Endothelial cell of umbilical vein (primary cell): ENCODE results near the gene ELOVL6. TPM values are rescaled to one million over a fixed set of nuclear protein-coding genes. Genes with fewer than 3 reads are reported as not detected.

Experiments used
- BruUV-seq: library from RNA; stranded (reverse); fragments of 400-500 nt; replicated peaks from 2 replicates; lab custom pipeline; 2021; lab: Mats Ljungman, UMichigan
- CTCF ChIA-PET: fragments of 300-600, 350-600 bp; sonication (Branson Sonifier 250); formaldehyde crosslinking; loops from one replicate; lab custom pipeline; 2021; ENCODE audit warnings: antibody characterized with exemption, inconsistent platforms; lab: Charles Lee
- POLR2A ChIA-PET: fragments of 300-600, 350-600 bp; sonication (Branson Sonifier 250); formaldehyde crosslinking; loops from one replicate; lab custom pipeline; 2021; ENCODE audit warnings: antibody characterized with exemption, inconsistent platforms; lab: Charles Lee
- DNase-seq: peaks from one replicate; pipeline ENCODE4 v3.0.0-alpha.2; 2011; ENCODE audit warnings: low read depth, low spot score
- FAIRE-seq: peaks from 2 replicates; lab custom pipeline; 2011; peaks lifted over from hg19 to GRCh38; lab: Jason Lieb, UNC
- H2AFZ ChIP-seq: 2 replicates; pipeline ENCODE4 v1.6.0; 2012; ENCODE audit warnings: low read depth, low read length, control low read depth, inconsistent platforms
- H3K27ac ChIP-seq: 2 replicates; pipeline ENCODE4 v1.5.1; 2011; ENCODE audit warnings: low read depth, mild to moderate bottlenecking, control low read depth, low read length, moderate library complexity; ENCODE audit not compliant: insufficient read depth
- H3K27me3 ChIP-seq, 2 experiments: 2 replicates each; pipeline versions ENCODE4 v1.6.0 to v1.6.1; 2011; ENCODE audit warnings: low read length in 2 of 2, mixed read lengths in 1 of 2; ENCODE audit not compliant: control insufficient read depth in 2 of 2, insufficient read depth in 2 of 2
- H3K36me3 ChIP-seq, 2 experiments: 2 replicates in 1 of 2; 3 replicates in 1 of 2; pipeline ENCODE4 v1.5.1; 2011; ENCODE audit warnings: low read length in 2 of 2, mild to moderate bottlenecking in 1 of 2, moderate library complexity in 1 of 2; ENCODE audit not compliant: control insufficient read depth in 2 of 2, insufficient read depth in 2 of 2; ENCODE audit errors: extremely low read depth in 1 of 2
- H3K4me1 ChIP-seq: 3 replicates; pipeline ENCODE4 v1.5.1; 2011; ENCODE audit warnings: mild to moderate bottlenecking, low read length; ENCODE audit not compliant: control insufficient read depth, insufficient read depth; ENCODE audit errors: extremely low read depth
- H3K4me2 ChIP-seq: 2 replicates; pipeline ENCODE4 v1.6.1; 2011; ENCODE audit warnings: low read length, control low read depth, mixed read lengths; ENCODE audit not compliant: insufficient read depth
- H3K4me3 ChIP-seq, 3 experiments: fragments of 200-600 bp in 1 of 3; sonication (generic), shearing (Covaris generic) in 1 of 3; replicated peaks in 1 of 3; 2 replicates each; pipeline ENCODE4 v1.5.1; 2011 to 2016; ENCODE audit warnings: control low read depth in 3 of 3, low read length in 3 of 3, mild to moderate bottlenecking in 2 of 3, inconsistent platforms in 1 of 3, low read depth in 1 of 3, moderate library complexity in 1 of 3; ENCODE audit not compliant: insufficient read depth in 1 of 3
- H3K79me2 ChIP-seq: 2 replicates; pipeline ENCODE4 v1.6.0; 2012; ENCODE audit warnings: low read length, inconsistent platforms; ENCODE audit not compliant: control insufficient read depth, insufficient read depth
- H3K9ac ChIP-seq: replicated peaks from 2 replicates; pipeline ENCODE3; 2011; ENCODE audit warnings: low read length, control low read depth; ENCODE audit not compliant: insufficient read depth; ENCODE audit errors: extremely low read depth
- H3K9me1 ChIP-seq: replicated peaks from 3 replicates; pipeline ENCODE4 v1.6.0; 2011; ENCODE audit warnings: mild to moderate bottlenecking, low read length; ENCODE audit not compliant: control insufficient read depth, insufficient read depth; ENCODE audit errors: extremely low read depth
- H3K9me3 ChIP-seq: replicated peaks from 2 replicates; pipeline ENCODE4 v1.5.1; 2012; ENCODE audit warnings: low read length, inconsistent platforms; ENCODE audit not compliant: control insufficient read depth, insufficient read depth
- H4K20me1 ChIP-seq: replicated peaks from 2 replicates; pipeline ENCODE3; 2011; ENCODE audit warnings: mild to moderate bottlenecking, low read length; ENCODE audit not compliant: control insufficient read depth, insufficient read depth; ENCODE audit errors: extremely low read depth
- EZH2 ChIP-seq: IDR thresholded peaks from 2 replicates; pipeline ENCODE4 v1.6.1; 2012; ENCODE audit warnings: borderline replicate concordance, low read depth, mild to moderate bottlenecking, moderate library complexity, low read length, inconsistent platforms; ENCODE audit not compliant: severe bottlenecking
- FOS ChIP-seq: IDR thresholded peaks from 2 replicates; pipeline ENCODE4 v1.6.1; 2011; ENCODE audit warnings: mild to moderate bottlenecking, low read length, moderate library complexity, borderline replicate concordance; ENCODE audit not compliant: insufficient read depth
- GATA2 ChIP-seq: IDR thresholded peaks from 2 replicates; pipeline ENCODE4 v1.7.0; 2011; ENCODE audit warnings: low read depth, mild to moderate bottlenecking, moderate library complexity, mixed read lengths, low read length; ENCODE audit not compliant: insufficient read length, insufficient read depth
- JUN ChIP-seq: IDR thresholded peaks from 2 replicates; pipeline ENCODE4 v1.6.1; 2011; ENCODE audit warnings: borderline replicate concordance, low read depth; ENCODE audit not compliant: insufficient read length, insufficient read depth
- MYC ChIP-seq: IDR thresholded peaks from one replicate; pipeline ENCODE4 v1.6.1; 2011; ENCODE audit warnings: mild to moderate bottlenecking, low read depth, low read length
- POLR2A ChIP-seq: IDR thresholded peaks from 2 replicates; pipeline ENCODE4 v1.6.1; 2012; ENCODE audit warnings: low read depth, mild to moderate bottlenecking, control low read depth, low read length
- POLR2AphosphoS5 ChIP-seq: IDR thresholded peaks from 2 replicates; pipeline ENCODE4 v1.6.1; 2012; ENCODE audit warnings: low read depth, mild to moderate bottlenecking, control low read depth, low read length, moderate library complexity; ENCODE audit not compliant: insufficient read depth
- dilution Hi-C: fragments of 300-500 bp; cut with MboI; formaldehyde crosslinking; loops from one replicate; pipeline ENCODE4 v1.15.0; 2019; ENCODE audit warnings: low sequenced_read_pairs; ENCODE audit not compliant: extremely low pct_ligation_motif_present
- intact Hi-C: fragments of 100-400 bp; cut with micrococcal nuclease; formaldehyde crosslinking; loops from one replicate; pipeline ENCODE4 v1.10.0; 2022
- polyA plus RNA-seq, 4 experiments: library from polyadenylated mRNA; depleted of rRNA in 3 of 4; stranded (reverse) in 3 of 4; unstranded in 1 of 4; fragments of >200 nt; gene quantifications; 2 replicates each; pipeline versions ENCODE4 v1.2.1 to v1.2.3, GENCODE V29; 2011 to 2012; ENCODE audit warnings: missing spikeins in 1 of 4
- total RNA-seq: library from RNA; stranded (reverse); gene quantifications from 2 replicates; pipeline ENCODE4 v1.2.3, GENCODE V29; 2021
- TF ChIP-seq, protein P1 (sequence below): IDR thresholded peaks from 2 replicates; pipeline ENCODE4 v1.6.1; 2011; ENCODE audit not compliant: insufficient read depth, insufficient read length
- TF ChIP-seq, protein P2 (sequence below), 2 donors: IDR thresholded peaks; 1 replicate in 1 of 2; 2 replicates in 1 of 2; pipeline ENCODE4 v1.5.1; 2011; ENCODE audit warnings: low read length in 2 of 2, mild to moderate bottlenecking in 2 of 2, moderate library complexity in 2 of 2, control low read depth in 1 of 2, inconsistent platforms in 1 of 2, low read depth in 1 of 2; ENCODE audit not compliant: insufficient read depth in 1 of 2; ENCODE audit errors: extremely low read depth in 1 of 2

The ELOVL6 gene
- total and polyA plus RNA-seq, 2 donors (not counting 3 experiments of a cell fraction or from before 2014, with no cell fraction given) = 6.4 to 26.1 TPM

DNA sequence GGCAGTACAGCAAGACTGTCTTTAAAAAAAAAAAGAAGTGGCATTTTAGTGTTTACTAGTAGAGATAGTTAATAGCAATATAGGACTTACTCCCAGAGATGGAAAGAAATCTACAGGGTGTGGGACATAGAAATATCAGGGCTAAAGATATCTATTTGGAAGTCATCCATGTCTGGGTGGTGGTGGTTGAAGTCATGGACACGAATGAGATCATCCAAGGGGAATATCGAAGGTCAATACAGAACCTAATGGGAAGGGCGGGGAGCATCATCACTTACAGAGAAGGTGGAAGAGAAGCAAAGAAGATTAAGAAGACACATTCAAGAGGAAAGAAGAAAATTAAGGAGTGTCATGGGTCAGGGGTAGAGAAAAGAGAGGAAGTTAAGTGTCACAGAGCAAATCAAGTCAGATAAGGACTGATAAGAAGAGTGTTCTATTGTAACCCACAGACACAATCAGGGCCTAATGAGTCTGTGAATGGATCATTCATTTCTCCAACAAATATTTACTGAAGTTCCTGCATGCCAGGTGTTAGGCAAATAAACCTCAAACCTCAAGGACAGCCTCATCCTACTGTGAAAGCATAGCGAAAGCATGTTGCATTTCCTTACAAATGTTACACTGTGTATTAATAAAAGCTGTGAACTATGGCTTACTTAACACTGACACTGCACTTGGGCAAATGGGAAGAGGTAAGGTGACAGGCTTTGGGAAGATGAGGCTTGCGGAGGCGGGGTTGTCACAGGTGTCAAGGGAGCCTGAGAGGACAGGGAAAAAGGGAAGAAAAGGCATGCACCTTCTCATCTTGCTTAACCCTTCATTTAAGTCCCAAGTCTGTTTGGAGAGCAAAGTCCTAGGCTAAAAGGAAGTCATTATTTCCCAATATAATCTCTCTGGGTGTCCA is 65.3 kb downstream of the ELOVL6 start:
- ChIA-PET CTCF (no interaction called here), POLR2A (no interaction called here)
- dilution Hi-C loops (no loop called here), intact Hi-C loops (no loop called here)
- H3K27ac ChIP-seq = no peak overlapping the region
- DNase-seq (no peak), FAIRE-seq (no peak)
- no peaks in the 10 kb centered on the region for H3K27me3 ChIP-seq
- H3K4me2 ChIP-seq = no peak overlapping the region
- BruUV-seq = no TSS peak
- H3K4me3 ChIP-seq = no peak overlapping the region
- no peaks in the 10 kb centered on the region for H3K79me2 ChIP-seq
- no peaks in the 10 kb centered on the region for H3K4me1 ChIP-seq
- H2AFZ ChIP-seq = no peak overlapping the region
- H3K36me3 ChIP-seq = no peaks in the 10 kb centered on the region
- no peak overlapping the region for H3K9ac ChIP-seq
- TF ChIP-seq MYC (no peak), POLR2A (no peak), FOS (no peak), POLR2AphosphoS5 (no peak), GATA2 (no peak), EZH2 (no peak), JUN (no peak)
- TF ChIP-seq, protein P1, sequence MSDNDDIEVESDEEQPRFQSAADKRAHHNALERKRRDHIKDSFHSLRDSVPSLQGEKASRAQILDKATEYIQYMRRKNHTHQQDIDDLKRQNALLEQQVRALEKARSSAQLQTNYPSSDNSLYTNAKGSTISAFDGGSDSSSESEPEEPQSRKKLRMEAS = no peak
- TF ChIP-seq, protein P2, sequence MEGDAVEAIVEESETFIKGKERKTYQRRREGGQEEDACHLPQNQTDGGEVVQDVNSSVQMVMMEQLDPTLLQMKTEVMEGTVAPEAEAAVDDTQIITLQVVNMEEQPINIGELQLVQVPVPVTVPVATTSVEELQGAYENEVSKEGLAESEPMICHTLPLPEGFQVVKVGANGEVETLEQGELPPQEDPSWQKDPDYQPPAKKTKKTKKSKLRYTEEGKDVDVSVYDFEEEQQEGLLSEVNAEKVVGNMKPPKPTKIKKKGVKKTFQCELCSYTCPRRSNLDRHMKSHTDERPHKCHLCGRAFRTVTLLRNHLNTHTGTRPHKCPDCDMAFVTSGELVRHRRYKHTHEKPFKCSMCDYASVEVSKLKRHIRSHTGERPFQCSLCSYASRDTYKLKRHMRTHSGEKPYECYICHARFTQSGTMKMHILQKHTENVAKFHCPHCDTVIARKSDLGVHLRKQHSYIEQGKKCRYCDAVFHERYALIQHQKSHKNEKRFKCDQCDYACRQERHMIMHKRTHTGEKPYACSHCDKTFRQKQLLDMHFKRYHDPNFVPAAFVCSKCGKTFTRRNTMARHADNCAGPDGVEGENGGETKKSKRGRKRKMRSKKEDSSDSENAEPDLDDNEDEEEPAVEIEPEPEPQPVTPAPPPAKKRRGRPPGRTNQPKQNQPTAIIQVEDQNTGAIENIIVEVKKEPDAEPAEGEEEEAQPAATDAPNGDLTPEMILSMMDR (IDR thresholded peaks at IDR 0.05; ENCODE audit: extremely low read depth in 1 of 2, insufficient read depth in 1 of 2, low read depth in 1 of 2, low read length in 2 of 2) = no peak
- no peaks in the 10 kb centered on the region for H3K9me3 ChIP-seq
- no peaks in the 10 kb centered on the region for H4K20me1 ChIP-seq
- no peaks in the 10 kb centered on the region for H3K9me1 ChIP-seq
